Measurements from ENCODE around the gene CCDC178.

DNA sequence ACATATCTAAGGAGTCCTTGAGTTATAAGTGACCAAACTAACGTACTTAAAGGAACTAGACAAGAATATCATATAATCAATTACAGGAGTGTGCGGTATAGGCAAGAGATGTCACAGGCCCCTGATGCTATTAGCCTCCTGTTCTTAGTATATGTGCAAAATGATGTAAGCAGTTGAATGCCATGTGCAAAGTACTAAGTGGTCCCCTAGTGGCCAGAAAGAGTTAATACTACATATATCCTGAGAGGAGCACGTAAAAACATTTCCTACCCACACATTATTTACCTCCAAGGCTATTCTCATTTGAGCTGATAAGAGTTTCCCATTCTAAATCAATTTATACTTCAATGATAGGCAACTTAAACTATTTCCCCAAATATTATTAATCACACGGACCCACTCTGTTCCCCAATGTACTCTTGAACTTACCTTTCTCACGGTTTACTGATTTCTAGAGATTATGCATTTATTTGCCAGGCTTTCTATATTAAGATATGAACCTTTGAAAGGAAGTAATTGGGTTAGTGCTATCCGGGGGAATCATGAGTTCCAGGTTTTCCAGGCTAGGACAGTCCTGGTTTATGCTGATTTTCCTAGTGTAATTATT is 509.7 kb downstream of the CCDC178 start:
- TF ChIP-seq POLR2AphosphoS5 (IDR thresholded peaks at IDR 0.05) = no peak
- TF ChIP-seq, protein P1, sequence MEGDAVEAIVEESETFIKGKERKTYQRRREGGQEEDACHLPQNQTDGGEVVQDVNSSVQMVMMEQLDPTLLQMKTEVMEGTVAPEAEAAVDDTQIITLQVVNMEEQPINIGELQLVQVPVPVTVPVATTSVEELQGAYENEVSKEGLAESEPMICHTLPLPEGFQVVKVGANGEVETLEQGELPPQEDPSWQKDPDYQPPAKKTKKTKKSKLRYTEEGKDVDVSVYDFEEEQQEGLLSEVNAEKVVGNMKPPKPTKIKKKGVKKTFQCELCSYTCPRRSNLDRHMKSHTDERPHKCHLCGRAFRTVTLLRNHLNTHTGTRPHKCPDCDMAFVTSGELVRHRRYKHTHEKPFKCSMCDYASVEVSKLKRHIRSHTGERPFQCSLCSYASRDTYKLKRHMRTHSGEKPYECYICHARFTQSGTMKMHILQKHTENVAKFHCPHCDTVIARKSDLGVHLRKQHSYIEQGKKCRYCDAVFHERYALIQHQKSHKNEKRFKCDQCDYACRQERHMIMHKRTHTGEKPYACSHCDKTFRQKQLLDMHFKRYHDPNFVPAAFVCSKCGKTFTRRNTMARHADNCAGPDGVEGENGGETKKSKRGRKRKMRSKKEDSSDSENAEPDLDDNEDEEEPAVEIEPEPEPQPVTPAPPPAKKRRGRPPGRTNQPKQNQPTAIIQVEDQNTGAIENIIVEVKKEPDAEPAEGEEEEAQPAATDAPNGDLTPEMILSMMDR (IDR thresholded peaks at IDR 0.05) = peak in 3 of 4 experiments; percentile 27 to 43 (median 33)

Data from prostate gland (tissue), 2 donors.